Dendritic cell treated with granulocyte-macrophage colony-stimulating factor and Interleukin-4, amounts not matched to agents 40 ng/mL and 50 ng/mL, for 4 days (primary cell): Measurements from ENCODE around the gene TMC8.

Source experiments
- H3K27ac Mint-ChIP-seq: one replicate; pipeline ENCODE4 v1.8.0; 2022; ENCODE audit warnings: mild to moderate bottlenecking, mixed read lengths
- H3K27me3 Mint-ChIP-seq: one replicate; pipeline ENCODE4 v1.8.0; 2022; ENCODE audit warnings: mild to moderate bottlenecking, mixed read lengths
- H3K36me3 Mint-ChIP-seq: one replicate; pipeline ENCODE4 v1.8.0; 2022; ENCODE audit warnings: low read depth, mixed read lengths
- H3K4me1 Mint-ChIP-seq: one replicate; pipeline ENCODE4 v1.8.0; 2022; ENCODE audit warnings: low read depth, mixed read lengths
- H3K4me3 Mint-ChIP-seq: one replicate; pipeline ENCODE4 v1.8.0; 2022; ENCODE audit warnings: mild to moderate bottlenecking, moderate library complexity, mixed read lengths
- H3K9me3 Mint-ChIP-seq: one replicate; pipeline ENCODE4 v1.8.0; 2022; ENCODE audit warnings: mixed read lengths
- intact Hi-C: fragments of 100-400 bp; cut with micrococcal nuclease; formaldehyde crosslinking; loops from one replicate; pipeline ENCODE4 v1.15.0; 2022

TMC8 gene

DNA sequence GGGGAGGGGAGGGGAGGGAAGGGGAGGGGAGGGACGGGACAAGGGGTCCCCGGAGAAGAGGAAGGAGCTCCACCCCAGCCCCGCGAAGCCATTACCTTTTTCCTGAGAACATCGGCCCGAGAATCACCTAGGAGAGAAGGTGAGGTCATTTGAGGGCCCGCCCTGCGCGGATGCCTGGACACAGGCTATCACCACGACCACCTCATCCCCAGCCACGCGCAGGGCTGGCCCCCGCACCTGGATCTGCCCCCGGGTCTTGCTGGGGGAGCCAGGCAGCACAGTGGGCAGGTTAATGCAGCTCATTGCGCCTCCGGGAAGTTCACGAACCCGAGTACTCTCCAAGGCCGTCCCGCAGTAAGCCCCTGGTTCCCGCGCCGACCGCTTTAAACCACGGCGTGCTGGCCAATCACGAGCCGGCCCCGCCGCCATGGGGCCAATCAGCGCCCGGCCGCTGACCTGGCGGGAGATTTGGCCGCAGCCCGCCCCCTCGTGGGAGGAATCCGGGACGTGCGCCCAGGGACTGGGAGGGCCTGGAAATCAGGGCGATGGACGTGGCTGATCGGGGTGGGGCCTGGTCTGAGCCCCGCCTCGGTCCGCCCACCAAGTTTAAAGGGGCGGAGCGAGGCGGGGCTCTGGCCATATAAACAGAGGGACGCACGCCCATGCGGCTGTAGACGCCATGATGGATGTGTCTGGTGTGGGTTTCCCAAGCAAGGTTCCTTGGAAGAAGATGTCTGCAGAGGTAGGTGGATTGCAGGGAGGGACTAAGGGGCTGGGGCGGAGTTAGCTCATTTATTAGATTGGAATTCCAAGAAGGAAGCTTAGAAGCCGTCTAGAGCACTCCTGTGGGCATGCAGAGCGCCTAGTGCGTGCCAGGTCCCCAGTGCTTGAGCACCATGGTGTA, 56.4 kb downstream of the TMC8 start, which contains the start of the genes AFMID and TK1:
TSS of gene AFMID (plus strand) at position 671 of the 904 bp plus-strand sequence. CDS start at position 680, 9 bp downstream.
TSS of gene TK1 (minus strand) at position 361 of the 904 bp plus-strand sequence. CDS start at position 303, 58 bp downstream.
- Mint-ChIP-seq H3K4me1 (peaks cover 51% of the 10 kb centered on the region), H3K27me3 (no peaks in the 10 kb centered on the region), H3K4me3 (peak within 1 kb of the TSS; percentile 73), H3K27ac (peak within 1 kb of the TSS; percentile 78), H3K36me3 (peaks cover 21% of the 10 kb centered on the region), H3K9me3 (no peaks in the 10 kb centered on the region)
- intact Hi-C loops, result loop anchor here (1.0 to 5.0 kb wide), 2 partner anchors 11 to 60 kb away; partner anchors contain the start of gene TMC6
